T1000 (cell line): ENCODE data around the gene GNAS.

Source experiments
- DNase-seq: peaks from one replicate; lab custom pipeline; 2025; ENCODE audit warnings: mixed read lengths; lab: John Stamatoyannopoulos, UW

The GNAS gene

GRCh38 chr20:58853976-58854637 lies 1.6 kb downstream of the GNAS start:
- no peak for DNase-seq

- DNase-seq = no peak
Measured at GRCh38 chr20:58854638-58855471, 2.3 kb downstream of the GNAS start.

GRCh38 chr20:58855506-58856389 lies 3.2 kb downstream of the GNAS start:
- no peak for DNase-seq

- DNase-seq = no peak
Measured at GRCh38 chr20:58863044-58863790, 10.7 kb downstream of the GNAS start.

GRCh38 chr20:58864346-58864745 lies 11.8 kb downstream of the GNAS start:
- DNase-seq = no peak

DNA sequence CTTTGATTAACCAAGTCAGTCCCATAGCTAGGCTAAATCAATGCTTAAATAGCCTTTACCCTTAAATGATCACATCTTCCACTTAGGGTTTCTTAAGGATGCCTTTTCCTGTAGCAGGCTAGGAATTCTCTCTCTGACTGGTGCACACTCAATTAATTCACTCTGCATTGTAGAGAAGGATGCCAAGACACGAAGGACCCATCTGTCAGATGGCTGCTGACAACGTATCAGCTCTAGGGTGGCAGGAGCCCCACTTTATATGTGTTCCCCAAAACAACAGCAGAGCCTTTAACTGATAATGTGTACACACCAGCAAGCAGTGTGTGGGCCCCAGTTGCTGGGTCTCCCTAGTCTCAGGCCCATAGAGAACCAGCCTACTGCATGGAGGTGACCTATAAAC lies 13.3 kb downstream of the GNAS start:
- no peak for DNase-seq

DNA sequence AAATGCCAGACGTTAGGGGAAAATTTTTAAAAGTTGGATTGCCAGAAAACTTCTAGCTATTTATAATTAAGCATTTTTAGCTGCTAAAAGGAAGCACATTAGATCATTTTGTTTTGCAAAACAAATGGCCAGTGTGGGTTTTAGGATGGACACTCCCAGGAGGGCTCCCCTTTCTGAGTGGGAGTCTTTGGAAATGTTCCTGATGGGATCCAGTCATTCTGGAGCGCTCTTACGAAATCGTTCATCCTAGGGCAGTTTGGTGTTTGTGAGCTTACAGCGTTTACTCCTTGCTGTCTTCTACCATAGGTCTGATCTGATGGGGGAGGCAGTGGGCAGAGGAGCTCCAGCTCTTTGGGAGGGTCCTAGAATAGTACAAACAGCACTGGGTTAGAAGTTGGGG lies 14.7 kb downstream of the GNAS start:
- no peak for DNase-seq

- no peak for DNase-seq
Measured at GRCh38 chr20:58868795-58869194, 16.3 kb downstream of the GNAS start.

DNA sequence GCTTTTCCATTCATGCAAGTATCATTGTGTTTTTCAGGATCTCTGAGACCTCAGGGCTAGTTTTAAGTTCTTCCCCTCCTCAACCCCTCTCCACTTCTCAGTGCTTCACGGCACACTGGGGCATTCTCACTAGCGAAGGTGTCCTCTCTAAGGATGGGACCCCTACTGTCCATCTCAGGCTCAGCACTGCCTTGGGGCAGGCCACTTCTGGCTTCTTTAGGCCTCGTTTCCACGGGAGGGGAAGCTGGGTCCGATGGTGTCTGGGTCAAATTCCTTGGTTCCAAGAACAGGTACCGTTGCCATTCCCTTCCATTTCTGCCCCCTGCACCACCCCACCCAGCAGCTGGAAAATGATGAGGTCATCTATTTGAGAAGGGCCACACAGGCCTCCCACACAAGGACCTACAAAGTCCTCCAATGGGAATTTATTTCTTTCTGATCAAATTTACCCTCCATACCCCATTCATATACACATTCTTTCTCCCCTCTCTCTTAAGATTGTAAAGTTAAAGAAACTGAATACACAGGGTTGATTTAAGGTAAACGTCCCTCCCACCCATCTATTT lies 17.2 kb downstream of the GNAS start:
- DNase-seq = no peak

- peak; percentile 21 for DNase-seq
Measured at GRCh38 chr20:58870293-58871014, 17.9 kb downstream of the GNAS start.

DNA sequence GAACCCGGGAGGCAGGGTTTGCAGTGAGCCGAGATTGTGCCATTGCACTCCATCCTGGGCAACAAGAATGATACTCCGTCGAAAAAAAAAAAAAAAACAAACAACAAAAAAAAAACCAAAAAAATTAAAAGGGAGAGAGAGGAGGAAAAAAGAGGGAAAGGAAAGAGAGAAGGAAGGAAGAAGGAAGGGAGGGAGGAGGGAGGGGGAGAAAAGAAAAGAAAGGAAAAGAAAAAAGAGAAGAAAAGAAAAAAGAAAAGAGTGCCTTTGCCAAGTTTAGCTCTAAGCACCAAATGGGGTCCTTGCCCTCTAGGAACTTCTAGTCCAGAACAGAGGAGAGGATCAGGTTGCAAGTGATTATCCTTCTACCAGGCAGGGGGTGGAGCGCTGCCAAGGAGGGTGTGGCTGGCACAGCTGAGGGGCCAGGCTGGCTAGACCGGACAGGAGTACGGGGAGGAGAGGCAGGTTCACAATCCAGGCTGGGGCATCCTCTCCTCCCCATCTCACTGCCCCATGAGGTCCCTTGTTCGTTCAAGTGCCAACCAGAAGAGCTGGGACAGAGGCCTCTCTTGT lies 19.1 kb downstream of the GNAS start:
- DNase-seq = no peak

- DNase-seq = no peak
Measured at GRCh38 chr20:58874469-58874868, 22.0 kb downstream of the GNAS start.

- no peak for DNase-seq
Measured at GRCh38 chr20:58875111-58875510, 22.6 kb downstream of the GNAS start.

DNA sequence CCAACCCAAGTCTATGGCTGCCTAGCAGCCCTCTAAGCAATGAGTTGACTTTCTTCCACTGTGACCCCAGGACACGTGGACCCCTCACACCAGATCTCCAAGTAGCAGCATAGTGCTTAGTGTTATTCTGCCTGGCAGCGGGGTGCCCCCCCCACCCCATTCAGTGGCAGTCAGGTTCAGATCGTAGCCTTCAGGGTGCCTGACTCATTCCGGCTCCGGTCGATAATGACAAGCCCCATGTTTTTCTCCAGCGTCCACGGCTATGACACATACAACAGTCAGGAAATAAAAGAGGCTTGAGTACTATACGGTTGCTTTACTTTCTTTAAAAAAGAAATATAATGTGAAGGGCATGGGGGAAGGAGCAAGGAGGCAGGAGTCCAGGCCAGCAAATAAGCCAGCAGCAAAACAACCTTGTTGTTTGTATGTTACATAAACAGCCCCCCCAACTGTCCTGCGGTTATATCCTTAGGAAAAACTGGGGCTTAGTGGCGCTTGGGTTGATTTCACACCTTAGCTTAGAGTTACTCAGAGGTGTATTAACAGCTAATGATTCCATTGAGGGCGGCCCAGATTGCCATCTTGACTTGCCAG lies 23.1 kb downstream of the GNAS start:
- peak; percentile 16 for DNase-seq

GRCh38 chr20:58876437-58876836 lies 23.9 kb downstream of the GNAS start:
- no peak for DNase-seq

DNA sequence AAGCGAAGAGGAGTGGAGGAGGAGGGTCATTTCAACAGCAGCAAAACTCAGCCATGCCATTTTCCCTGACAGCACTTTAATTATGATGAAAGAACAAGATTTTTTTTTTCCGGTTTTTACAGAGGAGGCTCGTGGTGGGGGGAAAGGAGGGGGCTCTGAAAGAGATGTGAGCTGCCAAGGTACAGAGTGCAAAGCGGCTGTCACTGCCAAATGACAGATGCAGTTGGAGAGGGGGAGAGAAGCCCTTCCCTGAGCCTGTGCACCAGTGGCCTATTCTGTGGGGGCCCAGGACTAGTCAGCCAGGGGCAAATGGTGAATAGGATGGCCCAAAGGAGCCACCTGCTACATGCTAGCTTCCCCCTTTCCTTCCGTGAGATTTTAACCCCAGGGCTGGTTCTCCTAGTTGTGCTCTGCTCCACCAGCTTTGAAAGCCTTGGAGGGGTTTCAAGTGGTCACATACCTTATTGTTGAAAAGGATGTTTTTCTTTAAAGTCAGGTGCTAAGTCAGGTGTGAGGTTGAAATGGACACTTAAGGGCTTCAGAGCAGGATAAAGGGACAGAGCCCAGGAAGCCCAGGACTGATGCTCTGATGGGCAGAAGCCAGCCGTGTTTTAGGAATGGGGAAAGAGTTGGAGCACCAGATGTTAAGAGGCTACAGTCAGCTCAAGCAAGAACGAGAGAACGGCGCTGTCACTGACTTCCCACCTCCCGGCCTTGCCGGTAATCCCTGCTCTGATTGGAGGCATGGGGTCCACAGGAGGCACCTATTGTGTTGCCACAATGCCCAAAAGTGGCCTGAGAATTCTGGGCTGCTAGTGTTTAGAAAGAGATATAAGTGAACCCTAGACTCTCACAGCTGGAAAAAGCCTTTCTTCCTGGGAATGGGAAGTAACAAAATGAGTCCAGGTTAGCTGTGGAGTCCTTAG lies 24.8 kb downstream of the GNAS start:
- no peak for DNase-seq

GRCh38 chr20:58877976-58878360 lies 25.5 kb downstream of the GNAS start:
- no peak for DNase-seq

GRCh38 chr20:58878399-58878798 lies 25.9 kb downstream of the GNAS start:
- DNase-seq = no peak

DNA sequence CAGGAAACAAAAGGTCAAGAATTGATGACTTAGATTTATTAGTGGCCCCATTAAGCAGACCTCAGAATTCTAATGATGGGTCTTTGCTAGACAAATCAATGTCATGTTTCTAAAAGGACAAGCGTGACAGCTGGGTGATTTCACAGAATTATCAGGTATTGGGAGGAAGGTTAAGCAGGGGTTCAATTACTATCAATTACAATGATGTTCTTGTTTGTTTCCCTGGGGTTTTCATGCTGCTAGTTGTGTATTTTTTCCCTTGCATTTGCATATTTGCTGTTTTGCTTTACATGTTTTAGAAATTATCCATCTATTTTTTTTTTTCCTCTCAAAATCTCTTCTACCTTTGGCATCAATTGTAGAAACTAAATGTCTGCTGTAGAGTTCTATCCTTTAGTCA lies 27.9 kb downstream of the GNAS start:
- no peak for DNase-seq
